Heart left ventricle (tissue), 16 donors: ENCODE measurements around the gene C6orf132. TPM values are rescaled to one million over a fixed set of nuclear protein-coding genes. Genes with fewer than 3 reads are reported as not detected.
A peak's percentile ranks its signal among the peaks of the same experiment; 100 is the strongest.

Source experiments
- ATAC-seq, 4 donors: fragments of 200-7000 bp; cut with Tn5 transposase; one replicate each; pipeline ENCODE4 v1.9.1; 2020 to 2022; ENCODE audit warnings: moderate library complexity in 4 of 4, mild to moderate bottlenecking in 3 of 4, moderate number of reproducible peaks in 1 of 4
- DNase-seq, 5 donors: peaks; one replicate each; pipeline ENCODE4 v3.0.0-alpha.2; 2020
- H3K27ac ChIP-seq, 12 donors: fragments of 200-600 bp; sonication (generic) in 4 of 12; one replicate each; pipeline versions ENCODE4 v1.5.0 to v1.8.0; 2016 to 2022; ENCODE audit warnings: mild to moderate bottlenecking in 2 of 12
- H3K27me3 ChIP-seq, 9 donors: fragments of 200-600 bp; sonication (generic) in 2 of 9; one replicate each; pipeline versions ENCODE4 v1.5.1 to v1.8.0; 2016 to 2022; ENCODE audit warnings: mild to moderate bottlenecking in 3 of 9
- H3K36me3 ChIP-seq, 9 donors: fragments of 200-600 bp; sonication (generic) in 2 of 9; one replicate each; pipeline versions ENCODE4 v1.5.0 to v1.8.0; 2018 to 2022; ENCODE audit warnings: mild to moderate bottlenecking in 2 of 9
- H3K4me1 ChIP-seq, 12 donors: fragments of 200-600 bp; sonication (generic) in 4 of 12; one replicate each; pipeline versions ENCODE4 v1.5.0 to v1.8.0; 2016 to 2022; ENCODE audit warnings: mild to moderate bottlenecking in 3 of 12
- H3K4me3 ChIP-seq, 12 donors: fragments of 200-600 bp; sonication (generic) in 4 of 12; one replicate each; pipeline versions ENCODE4 v1.5.0 to v1.8.0; 2017 to 2022; ENCODE audit warnings: mild to moderate bottlenecking in 9 of 12, moderate library complexity in 4 of 12
- H3K9me3 ChIP-seq, 12 donors: fragments of 200-600 bp; sonication (generic) in 4 of 12; one replicate each; pipeline versions ENCODE4 v1.5.0 to v1.8.0; 2016 to 2022; ENCODE audit warnings: mild to moderate bottlenecking in 1 of 12
- CTCF ChIP-seq, 12 donors: fragments of 200-600 bp; sonication (generic) in 4 of 12; IDR thresholded peaks; one replicate each; pipeline versions ENCODE4 v1.5.0 to v1.8.0; 2018 to 2022; ENCODE audit warnings: antibody characterized with exemption in 12 of 12, mild to moderate bottlenecking in 5 of 12
- POLR2A ChIP-seq, 2 donors: fragments of 450-650 bp; IDR thresholded peaks; one replicate each; pipeline ENCODE4 v1.6.1; 2017; ENCODE audit warnings: antibody characterized with exemption in 2 of 2, mild to moderate bottlenecking in 2 of 2, moderate library complexity in 2 of 2
- WGBS, 4 donors: extraction: QIAGEN DNeasy Blood & Tissue Kit in 2 of 4; methylation state at CpG; one replicate each; pipeline versions ENCODE4 v1.1.5 to v1.1.7; 2013 to 2018; 5-methylcytosine and 5-hydroxymethylcytosine counted together
- intact Hi-C, 10 donors: fragments of 100-400 bp; cut with DNase I; formaldehyde crosslinking; loops; one replicate each; pipeline versions ENCODE4 v1.11.1 to v1.14.2; 2022
- polyA plus RNA-seq, 2 donors: library from polyadenylated mRNA; stranded (reverse); fragments of 200-250 nt; gene quantifications; one replicate each; pipeline ENCODE4 v1.2.3, GENCODE V29; 2013
- total RNA-seq, 9 donors: library from RNA; depleted of rRNA in 2 of 9; stranded (reverse); fragments of >200 nt in 2 of 9; fragmentation: NEBNext Ultra II Directional in 3 of 9; extraction: Animal tissue kit (Norgen Biotek cat#: 25700) in 3 of 9; gene quantifications; one replicate each; pipeline versions ENCODE4 v1.1.0 to v1.2.4, GENCODE V29; 2016 to 2023
- donor health status: ischemic (EF 13 %, LVEDD 7.1; RV severe dilation, severe dysfunction).
- donor health status: healthy with polysubstance abuse.
- donor health status: DM: no; HTN: yes; CAD: no.
- donor health status: DM: no; HTN: no; CAD: no.
- donor health status: ischemic (EF 25% LVEDD 6.9; RV normal size, moderate dysfunction).
- donor health status: ischemic (EF 25% LVEDD 5.7; RV mildly dilated, moderate dysfunction).
- donor health status: healthy.
- donor health status: DM: yes; HTN: yes; CAD: no.
- donor health status: ischemic (EF 35%, LVEDD 5.7; RV mildly dilated, moderate dysfunction).
- donor health status: nonischemic (EF 11% LVEDD 7.7; RV severe dilation, severe dysfunction).
- donor health status: DM: yes; HTN: yes; CAD: no.
- donor health status: PGD.
- donor health status: ischemic (EF 29% LVEDD 5.4; RV normal size, mild dysfunction).
- donor health status: nonischemic (EF 23%, LVEDD 6.1; RV moderate dilation, normal function).

C6orf132 gene
- total and polyA plus RNA-seq, 11 donors, result 0.30 to 5.7 (median 2.2) TPM

GRCh38 chr6:42104095-42104803 is 38.2 kb downstream of the C6orf132 start:
- TF ChIP-seq POLR2A (IDR thresholded peaks at IDR 0.05) (peak in 1 of 2 donors; percentile 15), CTCF (IDR thresholded peaks at IDR 0.05) (peak; percentile 63 to 89 (median 78))
- Histone ChIP-seq H3K27ac (peak overlapping the region in 8 of 12 donors; percentile 2 to 64 (median 32)), H3K9me3 (no peaks in the 10 kb centered on the region), H3K4me3 (peak overlapping the region; percentile 17 to 64 (median 50)), H3K36me3 (no peaks in the 10 kb centered on the region), H3K27me3 (peaks cover 0 to 13% (median 0%) of the 10 kb centered on the region in 9 donors), H3K4me1 (peaks cover 0 to 37% (median 12%) of the 10 kb centered on the region in 12 donors)
- WGBS, 4 donors, result 5 to 11% (median 8%) methylated on average over 46 to 66 of the region's 66 CpGs
- peak; percentile 43 to 86 (median 78) for ATAC-seq
- intact Hi-C loops, result loop anchor here in 1 of 10 donors (2.0 kb wide), 1 partner anchor 29 kb away; no protein-coding TSS in a partner anchor
- peak; percentile 55 to 84 (median 80) for DNase-seq

- H3K4me3 ChIP-seq, result peak overlapping the region in 8 of 12 donors; percentile 47 to 64 (median 54)
- DNase-seq, result no peak
- TF ChIP-seq POLR2A (IDR thresholded peaks at IDR 0.05), result no peak
- no peak for TF ChIP-seq CTCF (IDR thresholded peaks at IDR 0.05)
- no peaks in the 10 kb centered on the region for H3K9me3 ChIP-seq
- H3K27me3 ChIP-seq, result peaks cover 0 to 13% (median 0%) of the 10 kb centered on the region in 9 donors
- no peaks in the 10 kb centered on the region for H3K36me3 ChIP-seq
- peak in 1 of 4 donors; percentile 9 for ATAC-seq
- 85 to 91% (median 86%) methylated on average over 12 of the region's 12 CpGs for WGBS, 4 donors
- intact Hi-C loops, result loop anchor here in 1 of 10 donors (2.0 kb wide), 1 partner anchor 29 kb away; no protein-coding TSS in a partner anchor
- peaks cover 0 to 39% (median 13%) of the 10 kb centered on the region in 12 donors for H3K4me1 ChIP-seq
- H3K27ac ChIP-seq, result peak overlapping the region in 7 of 12 donors; percentile 2 to 64 (median 36)
Measured at GRCh38 chr6:42103753-42104094, 38.7 kb downstream of the C6orf132 start.

GRCh38 chr6:42103216-42103615 is 39.2 kb downstream of the C6orf132 start:
- no peaks in the 10 kb centered on the region for H3K36me3 ChIP-seq
- H3K4me1 ChIP-seq, result peaks cover 0 to 39% (median 13%) of the 10 kb centered on the region in 12 donors
- no peaks in the 10 kb centered on the region for H3K9me3 ChIP-seq
- peak overlapping the region in 4 of 12 donors; percentile 23 to 64 (median 42) for H3K27ac ChIP-seq
- no peak overlapping the region for H3K4me3 ChIP-seq
- ATAC-seq (no peak), DNase-seq (no peak)
- intact Hi-C loops, result no loop called here
- TF ChIP-seq CTCF (IDR thresholded peaks at IDR 0.05), result no peak
- no peak for TF ChIP-seq POLR2A (IDR thresholded peaks at IDR 0.05)
- H3K27me3 ChIP-seq, result peaks cover 0 to 13% (median 0%) of the 10 kb centered on the region in 9 donors
- 74 to 83% (median 78%) methylated on average over 7 of the region's 7 CpGs for WGBS, 4 donors

GRCh38 chr6:42101186-42101657 is 41.2 kb downstream of the C6orf132 start:
- H3K4me3 ChIP-seq, result no peak overlapping the region
- intact Hi-C loops, result no loop called here
- H3K36me3 ChIP-seq, result no peaks in the 10 kb centered on the region
- WGBS, 4 donors, result 73 to 81% (median 79%) methylated on average over 8 of the region's 8 CpGs
- peaks cover 0 to 13% (median 0%) of the 10 kb centered on the region in 9 donors for H3K27me3 ChIP-seq
- no peaks in the 10 kb centered on the region for H3K9me3 ChIP-seq
- ATAC-seq (peak; percentile 9 to 59 (median 33)), DNase-seq (no peak)
- peaks cover 0 to 39% (median 13%) of the 10 kb centered on the region in 12 donors for H3K4me1 ChIP-seq
- TF ChIP-seq POLR2A (IDR thresholded peaks at IDR 0.05) (no peak), CTCF (IDR thresholded peaks at IDR 0.05) (no peak)
- H3K27ac ChIP-seq, result peak overlapping the region in 6 of 12 donors; percentile 32 to 52 (median 43)
